LHCN-M2 (cell line): Measurements from ENCODE around the gene ZFAND3. TPM values are rescaled to one million over a fixed set of nuclear protein-coding genes. Genes with fewer than 3 reads are reported as not detected.

Experiments used
- DNase-seq: peaks from one replicate; pipeline ENCODE4 v3.0.0-alpha.2; 2012; ENCODE audit warnings: low read depth
- total RNA-seq: library from RNA; depleted of rRNA; stranded (reverse); fragments of >200 nt; gene quantifications from 2 replicates; pipeline ENCODE4 v1.2.3, GENCODE V29; 2014

ZFAND3 gene
- total RNA-seq, 1 experiment from 2014 or later, result 19.9 TPM

DNA sequence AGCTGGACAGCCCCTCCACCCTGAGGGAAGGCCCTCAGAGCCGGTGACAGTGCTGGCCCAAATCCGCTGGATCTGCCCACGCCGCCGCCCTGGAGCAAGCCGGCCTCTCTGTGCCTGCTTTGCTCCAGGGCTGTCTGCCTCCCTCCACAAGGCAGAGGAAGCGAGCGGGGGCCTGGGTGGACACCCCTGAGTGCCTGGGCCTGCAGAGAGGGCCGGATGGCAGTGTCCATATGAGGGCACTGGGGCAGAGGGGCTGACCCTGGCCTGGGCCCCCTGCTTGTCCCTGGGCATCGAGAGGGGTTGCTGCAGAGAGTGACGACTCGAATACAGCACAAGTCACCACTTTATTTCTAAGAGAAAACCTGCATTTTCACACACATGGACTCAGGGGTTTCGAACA, 348.6 kb downstream of the ZFAND3 start:
- DNase-seq, result no peak

GRCh38 chr6:38168699-38169098, 349.2 kb downstream of the ZFAND3 start:
- DNase-seq, result no peak

DNA sequence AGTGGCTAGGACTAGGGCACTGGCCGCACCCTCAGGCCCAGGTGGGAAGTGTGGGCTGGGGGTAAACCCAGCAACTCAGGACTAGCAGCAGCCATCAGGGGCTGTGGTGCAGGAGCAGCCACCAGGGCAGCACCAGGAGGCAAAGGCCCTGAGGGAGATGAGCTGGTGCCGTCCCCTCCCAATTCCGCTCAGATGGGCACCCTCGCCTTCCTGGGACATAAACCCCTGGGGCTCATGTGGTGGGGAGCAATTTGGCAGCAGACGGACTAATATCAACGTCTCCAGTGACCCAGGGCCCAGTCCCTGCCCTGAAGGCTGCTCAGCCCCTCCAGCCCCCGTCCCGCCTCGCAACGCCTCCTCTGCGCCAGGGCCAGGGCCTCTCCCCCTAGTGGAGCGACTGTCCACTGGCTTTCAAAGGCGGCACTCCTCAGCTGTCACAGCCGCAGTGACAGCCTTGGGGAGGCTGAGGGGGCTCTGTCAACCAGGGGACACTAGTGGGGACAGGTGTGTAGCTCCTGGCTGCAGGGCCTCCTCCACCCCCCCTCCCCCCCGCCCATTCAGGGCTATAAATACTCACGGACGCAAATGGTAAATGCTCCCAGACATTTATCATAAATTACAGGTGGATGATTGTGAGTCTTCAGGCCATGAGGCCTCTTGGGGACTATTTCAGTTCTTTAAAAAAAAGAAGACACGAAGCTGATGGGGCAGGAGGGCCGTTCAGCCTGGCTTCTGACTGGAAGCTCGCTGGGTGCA, 349.9 kb downstream of the ZFAND3 start:
- no peak for DNase-seq

DNA sequence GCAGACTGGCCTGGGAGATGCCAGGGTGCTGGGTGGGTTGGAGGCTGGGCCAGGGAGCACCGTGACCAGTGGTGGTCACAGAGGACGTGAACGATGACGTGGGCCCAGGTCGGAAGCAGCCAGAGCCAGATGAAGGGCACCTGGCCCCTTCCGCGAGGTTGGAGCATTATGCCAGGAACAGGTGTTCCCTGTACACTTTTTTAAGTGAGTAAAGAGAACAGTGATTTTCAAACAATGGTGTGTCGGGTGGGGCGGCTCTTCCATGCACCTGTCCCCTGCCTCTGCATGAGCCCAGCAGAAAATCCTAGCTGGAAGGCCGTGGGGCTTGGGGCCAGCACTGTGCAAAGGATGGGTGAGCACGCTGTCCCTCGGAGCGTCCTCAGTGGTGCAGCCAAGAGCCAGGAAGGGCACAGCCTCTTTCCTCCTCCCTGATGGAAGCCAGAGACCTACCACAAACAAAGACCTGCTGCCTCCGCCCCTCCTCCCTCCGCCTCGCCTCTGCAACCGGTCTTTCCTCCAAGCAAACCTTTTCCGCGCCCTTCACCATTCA, 350.5 kb downstream of the ZFAND3 start:
- no peak for DNase-seq

DNA sequence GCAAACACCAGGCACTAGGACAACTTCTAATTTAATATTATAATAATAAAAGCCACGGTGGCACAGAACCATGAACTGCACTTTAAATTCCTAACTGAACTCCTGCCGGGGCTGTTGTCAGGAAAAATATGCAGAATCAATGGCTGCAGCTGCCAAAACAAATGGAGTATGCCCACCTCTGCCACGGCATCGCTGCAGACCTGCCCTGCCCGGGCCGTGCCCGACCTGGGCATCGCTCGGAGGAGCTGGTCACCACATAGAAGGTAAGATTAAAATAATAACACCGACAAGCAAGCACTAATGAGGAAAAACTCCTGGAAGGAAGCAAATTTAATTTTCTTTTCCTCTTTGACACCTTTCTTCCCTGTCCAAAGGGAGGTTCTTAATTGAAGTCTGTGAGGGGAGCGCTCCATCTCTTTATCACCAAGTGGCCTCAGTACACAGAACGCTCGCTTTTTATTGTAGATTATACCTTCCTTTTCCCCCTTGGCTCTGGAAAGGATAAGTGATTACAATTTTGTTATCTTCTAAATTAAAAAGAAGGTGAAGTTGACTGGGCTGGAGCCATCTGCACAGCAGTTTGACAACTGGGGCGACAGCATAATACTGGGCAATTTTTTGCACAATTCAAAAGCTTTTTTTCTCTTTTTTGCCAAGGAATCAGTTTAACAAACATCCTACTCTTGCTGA, 351.3 kb downstream of the ZFAND3 start:
- DNase-seq, result no peak

GRCh38 chr6:38171997-38172738, 352.6 kb downstream of the ZFAND3 start:
- no peak for DNase-seq

GRCh38 chr6:38172739-38173410, 353.3 kb downstream of the ZFAND3 start:
- no peak for DNase-seq

DNA sequence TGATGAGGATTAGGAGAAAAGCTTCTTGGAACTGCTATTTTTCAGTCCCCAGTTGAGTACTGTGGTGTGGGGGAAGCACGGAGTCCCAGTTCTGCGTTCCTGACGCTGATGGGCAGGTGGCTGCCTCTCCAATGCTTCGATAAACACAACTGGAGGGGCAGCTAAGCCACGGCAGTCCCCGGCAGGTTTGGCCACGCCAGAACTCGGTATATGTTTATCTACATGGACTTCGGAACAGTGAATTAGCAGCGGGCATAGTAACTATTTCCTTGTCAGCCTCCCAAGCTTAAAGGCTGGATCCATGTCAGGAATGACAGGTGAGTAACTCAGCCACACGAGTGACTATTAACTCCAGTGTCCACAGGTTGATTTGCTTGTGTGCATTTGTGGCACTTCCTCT, 354.4 kb downstream of the ZFAND3 start:
- DNase-seq, result no peak

GRCh38 chr6:38174315-38174714, 354.8 kb downstream of the ZFAND3 start:
- DNase-seq, result no peak

DNA sequence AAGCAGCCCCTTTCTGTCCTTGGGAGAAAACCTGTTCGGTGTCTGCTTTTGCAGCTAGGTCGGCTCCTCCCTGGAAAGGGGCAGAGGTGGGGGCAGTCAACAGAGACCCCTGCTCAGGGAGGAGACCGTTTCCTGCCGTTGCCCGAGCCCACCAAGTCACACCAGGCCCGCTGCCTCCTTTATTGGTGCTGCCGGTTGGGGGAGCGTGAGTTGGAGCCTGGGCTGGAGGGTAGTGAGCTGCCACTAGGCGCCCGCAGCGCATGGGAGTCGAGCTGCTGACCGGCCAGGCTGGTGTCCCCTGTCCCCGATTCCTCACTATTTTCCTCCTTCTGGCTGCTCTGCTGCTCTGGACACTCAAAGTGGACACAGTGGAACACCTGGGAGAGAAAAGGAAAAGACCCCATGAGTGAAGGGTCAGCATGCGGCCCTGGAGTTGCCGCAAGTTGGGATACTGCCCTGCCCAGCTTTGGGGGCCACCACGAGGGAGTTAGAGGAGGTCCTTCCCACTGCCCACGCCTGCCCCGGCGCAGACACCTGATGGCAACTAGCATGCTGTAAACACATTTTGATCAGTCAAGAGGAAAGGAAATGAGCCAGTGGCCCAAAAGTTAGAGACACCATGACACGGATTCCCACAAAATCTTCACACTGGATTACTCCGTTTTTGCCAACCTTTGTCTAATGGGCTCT, 355.4 kb downstream of the ZFAND3 start:
- no peak for DNase-seq

GRCh38 chr6:38175786-38176185, 356.3 kb downstream of the ZFAND3 start:
- DNase-seq, result no peak

DNA sequence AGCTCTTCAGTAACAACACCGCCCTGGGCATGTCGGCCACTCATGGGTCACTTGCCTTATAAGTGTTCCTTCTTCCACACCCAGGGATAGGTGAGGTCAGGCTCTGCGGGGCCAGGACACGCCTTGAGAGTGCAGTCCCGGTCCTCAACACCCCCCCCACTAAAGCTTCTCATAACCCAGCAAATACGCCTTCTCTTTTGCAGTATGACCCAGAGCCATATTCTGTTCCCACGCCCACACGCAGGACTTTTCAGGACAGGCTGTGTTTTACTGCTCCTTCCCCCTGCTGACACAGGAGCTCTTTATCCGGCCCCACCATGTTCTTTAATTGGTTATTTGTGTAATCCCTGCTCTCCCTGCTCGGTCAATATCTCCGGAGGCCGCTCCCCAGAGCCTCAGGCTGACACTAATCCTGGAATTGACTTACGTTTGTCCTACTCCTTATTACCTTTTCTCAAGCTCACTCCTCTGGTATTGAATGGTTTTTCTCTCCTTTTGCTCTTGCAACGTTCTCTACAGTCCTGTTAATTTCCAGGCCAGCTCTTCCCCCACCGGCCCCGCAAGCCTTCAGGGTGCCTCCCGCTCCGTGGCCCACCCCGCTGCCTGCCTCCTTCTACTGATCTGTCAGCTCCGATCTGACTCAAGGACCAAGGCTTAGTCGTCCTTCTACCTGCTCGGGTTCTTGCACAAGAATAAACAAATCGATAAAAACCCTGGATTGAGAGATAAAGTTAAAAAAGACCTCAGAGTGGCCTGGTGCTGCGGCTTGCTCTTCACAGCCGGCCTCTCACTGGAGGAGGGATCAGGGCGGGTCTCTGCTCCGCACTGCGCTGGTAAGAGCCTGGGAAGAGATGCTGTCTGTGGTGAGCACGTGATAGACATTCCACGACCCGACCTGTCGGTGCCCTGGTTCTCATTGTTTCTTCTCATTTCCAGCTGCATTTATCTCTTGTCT, 357.5 kb downstream of the ZFAND3 start:
- DNase-seq, result no peak

- DNase-seq, result no peak
These were observed 358.5 kb downstream of the ZFAND3 start for GRCh38 chr6:38177882-38178583.

GRCh38 chr6:38178584-38178886, 359.0 kb downstream of the ZFAND3 start:
- no peak for DNase-seq

DNA sequence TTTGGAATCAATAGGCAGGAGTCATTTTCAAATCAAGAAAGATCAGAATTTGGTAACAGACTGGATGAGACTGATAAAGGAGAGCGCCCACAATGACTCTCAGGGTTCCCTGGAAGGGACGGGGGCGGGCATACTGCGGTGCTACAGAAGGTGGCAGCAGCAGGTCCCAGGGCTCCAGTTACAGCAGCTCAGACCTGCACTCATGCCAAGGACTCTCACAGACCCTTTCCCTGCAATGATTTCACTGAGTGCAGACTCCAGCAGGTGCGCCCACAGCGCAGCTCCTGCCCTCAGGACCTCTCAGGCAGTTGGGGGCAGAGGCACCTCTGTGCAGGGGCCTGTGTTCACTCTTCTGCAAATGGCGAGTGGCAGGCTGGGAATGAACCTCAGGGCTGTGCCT, 359.8 kb downstream of the ZFAND3 start:
- DNase-seq, result no peak

- DNase-seq, result no peak
These were observed 360.4 kb downstream of the ZFAND3 start for GRCh38 chr6:38179794-38180430.

GRCh38 chr6:38180586-38180985, 361.1 kb downstream of the ZFAND3 start:
- DNase-seq, result no peak

- no peak for DNase-seq
These were observed 362.9 kb downstream of the ZFAND3 start for GRCh38 chr6:38182426-38182825.
